ENCODE results near the gene SLC34A1.

DNA sequence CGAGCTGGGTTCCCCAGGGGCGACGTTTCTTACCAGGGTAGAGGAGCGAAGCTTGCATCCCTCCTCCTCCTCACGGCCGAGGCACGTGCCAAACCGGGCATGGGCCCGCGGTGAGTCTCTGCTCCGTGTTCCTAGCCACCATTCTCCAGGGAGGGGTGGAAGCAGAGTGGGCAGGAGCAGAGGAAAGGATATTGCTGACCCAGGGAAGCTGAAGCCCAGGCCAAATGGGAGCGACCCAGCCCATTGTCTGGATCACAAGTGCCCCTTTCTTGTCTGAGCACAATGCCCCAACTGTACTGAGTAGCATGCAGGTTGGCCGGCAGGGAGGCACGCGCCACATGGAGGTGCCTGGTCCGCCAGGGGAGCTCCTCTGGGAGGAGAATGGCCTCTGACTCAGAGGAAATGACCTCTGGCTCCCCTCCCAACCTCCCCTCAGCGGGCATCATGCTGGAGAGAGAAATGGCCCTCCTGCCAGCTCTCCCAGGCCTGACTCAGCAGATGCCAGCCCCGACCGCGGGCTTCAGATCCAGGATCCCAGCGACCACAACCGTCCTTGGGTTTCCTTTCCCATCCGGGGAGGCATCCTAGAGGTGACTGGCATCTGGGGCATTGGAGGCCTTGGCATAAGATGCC is 63.5 kb downstream of the SLC34A1 start:
- TF ChIP-seq, protein P1, sequence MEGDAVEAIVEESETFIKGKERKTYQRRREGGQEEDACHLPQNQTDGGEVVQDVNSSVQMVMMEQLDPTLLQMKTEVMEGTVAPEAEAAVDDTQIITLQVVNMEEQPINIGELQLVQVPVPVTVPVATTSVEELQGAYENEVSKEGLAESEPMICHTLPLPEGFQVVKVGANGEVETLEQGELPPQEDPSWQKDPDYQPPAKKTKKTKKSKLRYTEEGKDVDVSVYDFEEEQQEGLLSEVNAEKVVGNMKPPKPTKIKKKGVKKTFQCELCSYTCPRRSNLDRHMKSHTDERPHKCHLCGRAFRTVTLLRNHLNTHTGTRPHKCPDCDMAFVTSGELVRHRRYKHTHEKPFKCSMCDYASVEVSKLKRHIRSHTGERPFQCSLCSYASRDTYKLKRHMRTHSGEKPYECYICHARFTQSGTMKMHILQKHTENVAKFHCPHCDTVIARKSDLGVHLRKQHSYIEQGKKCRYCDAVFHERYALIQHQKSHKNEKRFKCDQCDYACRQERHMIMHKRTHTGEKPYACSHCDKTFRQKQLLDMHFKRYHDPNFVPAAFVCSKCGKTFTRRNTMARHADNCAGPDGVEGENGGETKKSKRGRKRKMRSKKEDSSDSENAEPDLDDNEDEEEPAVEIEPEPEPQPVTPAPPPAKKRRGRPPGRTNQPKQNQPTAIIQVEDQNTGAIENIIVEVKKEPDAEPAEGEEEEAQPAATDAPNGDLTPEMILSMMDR (IDR thresholded peaks at IDR 0.05 in 4 of 5, conservative IDR thresholded peaks at IDR 0.05 in 1 of 5), result no peak
- TF ChIP-seq POLR2A (IDR thresholded peaks at IDR 0.05), result no peak
